AG20443 (cell line): ENCODE data around the gene POLR2L.

Source experiments
- DNase-seq: peaks from one replicate; pipeline ENCODE4 v3.0.0; 2012; ENCODE audit warnings: low spot score, mixed read lengths

Gene POLR2L

GRCh38 chr11:810040-810567 lies 32.2 kb downstream of the POLR2L start:
- no peak for DNase-seq

GRCh38 chr11:809287-810039 lies 32.9 kb downstream of the POLR2L start, which contains the start of gene RPLP2:
RPLP2 (plus strand) TSS chr11:809967; CDS start chr11:810235, 268 bp downstream.
- peak; percentile 95 for DNase-seq

- DNase-seq = peak; percentile 88
Observed at GRCh38 chr11:808427-809286, 33.7 kb downstream of the POLR2L start.

GRCh38 chr11:804599-804964 lies 37.7 kb downstream of the POLR2L start:
- no peak for DNase-seq

- DNase-seq = peak; percentile 34
Observed at GRCh38 chr11:803770-804598, 38.3 kb downstream of the POLR2L start.

GRCh38 chr11:803467-803742 lies 38.9 kb downstream of the POLR2L start:
- DNase-seq = no peak

GRCh38 chr11:802693-803466 lies 39.4 kb downstream of the POLR2L start:
- no peak for DNase-seq

GRCh38 chr11:802018-802617 lies 40.2 kb downstream of the POLR2L start:
- no peak for DNase-seq

GRCh38 chr11:801097-801780 lies 41.1 kb downstream of the POLR2L start:
- no peak for DNase-seq

GRCh38 chr11:800473-800872 lies 41.9 kb downstream of the POLR2L start:
- no peak for DNase-seq

GRCh38 chr11:799641-800316 lies 42.5 kb downstream of the POLR2L start:
- DNase-seq = no peak

GRCh38 chr11:798093-798713 lies 44.1 kb downstream of the POLR2L start, which contains the start of gene SLC25A22:
SLC25A22 (minus strand) TSS chr11:798281; CDS start chr11:795006, 3,275 bp downstream.
- DNase-seq = peak; percentile 94

GRCh38 chr11:797296-798092 lies 44.8 kb downstream of the POLR2L start:
- peak; percentile 85 for DNase-seq

- no peak for DNase-seq
Observed at GRCh38 chr11:796565-797295, 45.6 kb downstream of the POLR2L start.

GRCh38 chr11:795634-796564 lies 46.4 kb downstream of the POLR2L start:
- peak; percentile 92 for DNase-seq
